Measurements from ENCODE around the gene PGP. TPM values are rescaled to one million over a fixed set of nuclear protein-coding genes. Genes with fewer than 3 reads are reported as not detected.
"Not testable (repeated sequence)": the region's sequence is repeated elsewhere in the genome, so short reads cannot be mapped to it uniquely, and the experiment has no call there.

Gene PGP
- total RNA-seq (10 to 100 TPM; 26.5 to 27.3 TPM), polyA plus RNA-seq (10 to 100 TPM in 1 of 2 donors, 1 to 10 TPM in 1; 7.8 to 12.8 TPM)

GRCh38 chr16:2214719-2214968 lies at the start of gene PGP:
Gene PGP (minus strand): TSS chr16:2214840. CDS start chr16:2214777, 63 bp downstream.
- Histone ChIP-seq H3K27me3 (ENCODE audit: insufficient read depth, low read length) (no peaks in the 10 kb centered on the region), H3K4me1 (ENCODE audit: insufficient read depth, low read length) (peaks cover 20% of the 10 kb centered on the region), H3K36me3 (ENCODE audit: insufficient read depth, low read length) (peaks cover 9% of the 10 kb centered on the region), H3K27ac (ENCODE audit: low read depth, low read length) (peak within 1 kb of the TSS; percentile 83), H3K4me3 (ENCODE audit: low read length in 2 of 2) (peak within 1 kb of the TSS; percentile 65 to 92), H3K9me3 (ENCODE audit: control insufficient read depth in 1 of 2, low read length in 2 of 2) (no peaks in the 10 kb centered on the region)
- DNase-seq = no peak
- CTCF ChIA-PET (ENCODE audit: partially characterized antibody) = interaction anchor here (0.6 to 1.4 kb wide), 3 partner anchors 8 to 60 kb away, joined by 3 to 4 read pairs (median 3); partner anchors contain the start of genes E4F1 and TRAF7
- intact Hi-C loops (cut with micrococcal nuclease) = loop anchor here (2.0 kb wide), 3 partner anchors 36 to 60 kb away; partner anchors contain the start of genes ECI1, RNPS1 and TRAF7
- Mint-ChIP-seq H3K4me1 (peaks cover 8 to 27% (median 17%) of the 10 kb centered on the region in 4 donors), H3K9me3 (no peaks in the 10 kb centered on the region), H3K27me3 (no peaks in the 10 kb centered on the region), H3K27ac (peak within 1 kb of the TSS; percentile 64 to 93 (median 89)), H3K4me3 (peak within 1 kb of the TSS; percentile 81 to 89 (median 86)), H3K36me3 (peaks cover 0 to 8% of the 10 kb centered on the region in 2 donors)
- POLR2A ChIA-PET (ENCODE audit: partially characterized antibody) = interaction anchor here (0.6 to 3.3 kb wide), 19 partner anchors 9 to 404 kb away, joined by 3 to 48 read pairs (median 5); partner anchors contain the start of genes ATP6V0C, E4F1, ECI1 and MLST8

DNA sequence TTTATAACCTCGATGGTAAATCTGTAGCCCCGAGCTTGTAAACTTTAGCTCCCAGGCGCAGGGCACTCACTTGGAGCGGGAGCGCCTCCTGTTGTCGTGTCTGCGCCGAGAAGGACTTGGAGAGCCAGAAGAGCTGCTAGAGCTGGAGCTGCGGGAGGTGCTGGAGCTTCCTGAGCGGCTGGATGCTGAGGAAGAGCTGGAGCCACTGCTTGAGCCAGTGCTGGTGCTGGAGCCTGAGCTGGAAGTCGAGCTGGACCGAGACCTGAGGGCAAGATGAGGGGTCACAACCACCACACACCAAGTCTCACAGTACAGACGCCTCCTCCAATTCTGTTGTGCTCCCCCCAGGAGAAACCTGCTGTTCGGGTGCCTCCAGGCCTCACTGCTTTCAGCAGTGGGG lies 48.4 kb upstream of the PGP start:
- intact Hi-C loops (cut with micrococcal nuclease) = loop anchor here (10.0 kb wide), 1 partner anchor 252 kb away; the partner anchor contains the start of gene ATP6V0C
- not testable (repeated sequence) for H3K4me3 Mint-ChIP-seq
- H3K36me3 ChIP-seq (ENCODE audit: insufficient read depth, low read length) = peaks cover 44% of the 10 kb centered on the region

GRCh38 chr16:2260250-2260649 lies 45.6 kb upstream of the PGP start:
- no peak overlapping the region for H3K4me3 Mint-ChIP-seq
- no peaks in the 10 kb centered on the region for H3K27me3 Mint-ChIP-seq
- H3K27ac ChIP-seq (ENCODE audit: low read depth, low read length) = no peak overlapping the region
- H3K4me3 ChIP-seq (ENCODE audit: low read length in 2 of 2) = no peak overlapping the region
- peaks cover 7 to 20% (median 9%) of the 10 kb centered on the region in 4 donors for H3K4me1 Mint-ChIP-seq
- no peaks in the 10 kb centered on the region for H3K27me3 ChIP-seq (ENCODE audit: insufficient read depth, low read length)
- no peak overlapping the region for H3K27ac Mint-ChIP-seq
- H3K36me3 Mint-ChIP-seq = peaks cover 34 to 71% of the 10 kb centered on the region in 2 donors
- POLR2A ChIA-PET (ENCODE audit: partially characterized antibody) = no interaction called here
- CTCF ChIA-PET (ENCODE audit: partially characterized antibody) = interaction anchor here (1.4 kb wide), 1 partner anchor 9 kb away, joined by 4 read pairs; the partner anchor contains the start of gene ECI1
- no peaks in the 10 kb centered on the region for H3K9me3 ChIP-seq (ENCODE audit: control insufficient read depth in 1 of 2, low read length in 2 of 2)
- H3K4me1 ChIP-seq (ENCODE audit: insufficient read depth, low read length) = peaks cover 6% of the 10 kb centered on the region
- intact Hi-C loops (cut with micrococcal nuclease) = loop anchor here (10.0 kb wide), 1 partner anchor 255 kb away; the partner anchor contains the start of gene ATP6V0C
- H3K9me3 Mint-ChIP-seq = no peaks in the 10 kb centered on the region
- peaks cover 71% of the 10 kb centered on the region for H3K36me3 ChIP-seq (ENCODE audit: insufficient read depth, low read length)
- no peak for DNase-seq

More for the DNA sequence above, 48.4 kb upstream of the PGP start:
- not testable (repeated sequence) for H3K27ac ChIP-seq (ENCODE audit: low read depth, low read length); DNase-seq; H3K4me3 ChIP-seq (ENCODE audit: low read length in 2 of 2); H3K27me3 ChIP-seq (ENCODE audit: insufficient read depth, low read length); H3K27me3 Mint-ChIP-seq; H3K9me3 ChIP-seq (ENCODE audit: control insufficient read depth in 1 of 2, low read length in 2 of 2); H3K9me3 Mint-ChIP-seq
- H3K27ac Mint-ChIP-seq = peak overlapping the region in 1 of 7 donors; percentile 54
- H3K36me3 Mint-ChIP-seq = peaks cover 16 to 60% of the 10 kb centered on the region in 2 donors
- ChIA-PET CTCF (ENCODE audit: partially characterized antibody) (interaction anchor here (1.6 kb wide), 1 partner anchor 68 kb away, joined by 5 read pairs; no protein-coding TSS in a partner anchor), POLR2A (ENCODE audit: partially characterized antibody) (interaction anchor here (2.1 kb wide), 1 partner anchor 12 kb away, joined by 8 read pairs; the partner anchor contains the start of gene ECI1)
- peaks cover 22% of the 10 kb centered on the region for H3K4me1 ChIP-seq (ENCODE audit: insufficient read depth, low read length)
- peaks cover 18 to 42% (median 27%) of the 10 kb centered on the region in 4 donors for H3K4me1 Mint-ChIP-seq

- H3K9me3 ChIP-seq (ENCODE audit: control insufficient read depth in 1 of 2, low read length in 2 of 2); POLR2A ChIA-PET (ENCODE audit: partially characterized antibody); H3K27ac ChIP-seq (ENCODE audit: low read depth, low read length); H3K4me3 ChIP-seq (ENCODE audit: low read length in 2 of 2); H3K9me3 Mint-ChIP-seq; H3K4me3 Mint-ChIP-seq; H3K4me1 ChIP-seq (ENCODE audit: insufficient read depth, low read length); H3K4me1 Mint-ChIP-seq; H3K27me3 ChIP-seq (ENCODE audit: insufficient read depth, low read length); DNase-seq; intact Hi-C loops (cut with micrococcal nuclease); H3K27me3 Mint-ChIP-seq: not testable (repeated sequence)
- peaks cover 74% of the 10 kb centered on the region for H3K36me3 ChIP-seq (ENCODE audit: insufficient read depth, low read length)
- CTCF ChIA-PET (ENCODE audit: partially characterized antibody) = interaction anchor here (1.1 kb wide), 1 partner anchor 64 kb away, joined by 7 read pairs; no protein-coding TSS in a partner anchor
- H3K36me3 Mint-ChIP-seq = peaks cover 38 to 72% of the 10 kb centered on the region in 2 donors
- peak overlapping the region in 1 of 7 donors; percentile 41 for H3K27ac Mint-ChIP-seq
Measured at GRCh38 chr16:2258530-2258929, 43.9 kb upstream of the PGP start.

GRCh38 chr16:2257726-2258125 lies 43.1 kb upstream of the PGP start:
- Histone ChIP-seq H3K4me3 (ENCODE audit: low read length in 2 of 2) (no peak overlapping the region), H3K4me1 (ENCODE audit: insufficient read depth, low read length) (no peaks in the 10 kb centered on the region), H3K36me3 (ENCODE audit: insufficient read depth, low read length) (peaks cover 67% of the 10 kb centered on the region), H3K27me3 (ENCODE audit: insufficient read depth, low read length) (no peaks in the 10 kb centered on the region), H3K9me3 (ENCODE audit: control insufficient read depth in 1 of 2, low read length in 2 of 2) (no peaks in the 10 kb centered on the region), H3K27ac (ENCODE audit: low read depth, low read length) (no peak overlapping the region)
- intact Hi-C loops (cut with micrococcal nuclease) = no loop called here
- Mint-ChIP-seq H3K27me3 (no peaks in the 10 kb centered on the region), H3K4me3 (no peak overlapping the region), H3K9me3 (no peaks in the 10 kb centered on the region), H3K4me1 (peaks cover 0 to 6% (median 0%) of the 10 kb centered on the region in 4 donors), H3K36me3 (peaks cover 43 to 74% of the 10 kb centered on the region in 2 donors), H3K27ac (no peak overlapping the region)
- no peak for DNase-seq
- ChIA-PET CTCF (ENCODE audit: partially characterized antibody) (interaction anchor here (1.1 kb wide), 1 partner anchor 63 kb away, joined by 7 read pairs; no protein-coding TSS in a partner anchor), POLR2A (ENCODE audit: partially characterized antibody) (no interaction called here)

DNA sequence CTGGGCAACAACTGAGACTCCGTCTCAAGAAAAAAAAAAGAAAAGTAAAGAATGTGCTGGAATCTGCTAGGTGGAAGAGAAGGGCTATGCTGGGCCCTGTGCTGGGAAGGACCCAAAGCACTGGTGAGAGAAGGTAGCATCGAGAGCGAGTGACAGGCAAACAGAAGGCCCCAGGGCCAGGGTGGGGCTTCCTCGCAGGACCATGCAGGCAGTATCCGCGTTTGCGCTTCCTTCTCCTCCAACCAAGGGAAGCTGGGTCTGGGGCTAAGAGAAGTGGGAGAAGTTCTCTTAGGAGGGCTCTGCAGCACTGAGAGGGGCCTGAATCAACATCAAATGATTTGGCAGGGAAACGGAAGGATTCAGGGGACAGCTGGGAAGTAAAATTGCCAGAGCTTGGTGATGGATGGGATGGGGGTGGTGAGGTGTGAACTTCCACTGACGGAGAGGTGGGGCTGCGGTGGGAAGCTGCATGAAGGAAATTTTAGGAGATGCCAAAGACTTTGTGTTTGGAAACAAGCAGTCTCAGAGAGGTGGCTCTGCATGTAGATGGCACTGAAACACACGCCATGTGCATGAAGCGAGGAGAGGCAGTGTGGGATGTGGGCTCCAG lies 42.0 kb upstream of the PGP start:
- Histone ChIP-seq H3K36me3 (ENCODE audit: insufficient read depth, low read length) (peaks cover 56% of the 10 kb centered on the region), H3K4me3 (ENCODE audit: low read length in 2 of 2) (no peak overlapping the region), H3K27ac (ENCODE audit: low read depth, low read length) (no peak overlapping the region), H3K27me3 (ENCODE audit: insufficient read depth, low read length) (no peaks in the 10 kb centered on the region), H3K4me1 (ENCODE audit: insufficient read depth, low read length) (no peaks in the 10 kb centered on the region), H3K9me3 (ENCODE audit: control insufficient read depth in 1 of 2, low read length in 2 of 2) (no peaks in the 10 kb centered on the region)
- no peak for DNase-seq
- Mint-ChIP-seq H3K4me1 (peaks cover 0 to 4% (median 0%) of the 10 kb centered on the region in 4 donors), H3K36me3 (peaks cover 34 to 66% of the 10 kb centered on the region in 2 donors), H3K27me3 (no peaks in the 10 kb centered on the region), H3K9me3 (peaks cover 0 to 2% (median 0%) of the 10 kb centered on the region in 8 donors), H3K27ac (peak overlapping the region in 5 of 7 donors; percentile 7 to 46 (median 21)), H3K4me3 (no peak overlapping the region)
- ChIA-PET POLR2A (ENCODE audit: partially characterized antibody) (no interaction called here), CTCF (ENCODE audit: partially characterized antibody) (no interaction called here)
- intact Hi-C loops (cut with micrococcal nuclease) = no loop called here

- Mint-ChIP-seq H3K36me3 (peaks cover 28 to 54% of the 10 kb centered on the region in 2 donors), H3K4me3 (peak overlapping the region in 2 of 8 donors; percentile 20 to 65), H3K4me1 (peaks cover 1 to 12% (median 5%) of the 10 kb centered on the region in 4 donors), H3K9me3 (peaks cover 0 to 4% (median 0%) of the 10 kb centered on the region in 8 donors), H3K27me3 (no peaks in the 10 kb centered on the region), H3K27ac (peak overlapping the region in 6 of 7 donors; percentile 54 to 90 (median 73))
- H3K27me3 ChIP-seq (ENCODE audit: insufficient read depth, low read length) = no peaks in the 10 kb centered on the region
- H3K9me3 ChIP-seq (ENCODE audit: control insufficient read depth in 1 of 2, low read length in 2 of 2) = no peaks in the 10 kb centered on the region
- H3K36me3 ChIP-seq (ENCODE audit: insufficient read depth, low read length) = peaks cover 40% of the 10 kb centered on the region
- no peak for DNase-seq
- no peak overlapping the region for H3K4me3 ChIP-seq (ENCODE audit: low read length in 2 of 2)
- intact Hi-C loops (cut with micrococcal nuclease) = no loop called here
- CTCF ChIA-PET (ENCODE audit: partially characterized antibody) = interaction anchor here (1.2 to 1.7 kb wide), 2 partner anchors 9 to 59 kb away, joined by 5 to 6 read pairs; no protein-coding TSS in a partner anchor
- POLR2A ChIA-PET (ENCODE audit: partially characterized antibody) = interaction anchor here (1.3 to 4.4 kb wide), 4 partner anchors 12 to 98 kb away, joined by 5 to 23 read pairs (median 13); partner anchors contain the start of genes DNASE1L2, MLST8 and TRAF7
- H3K4me1 ChIP-seq (ENCODE audit: insufficient read depth, low read length) = peaks cover 10% of the 10 kb centered on the region
- H3K27ac ChIP-seq (ENCODE audit: low read depth, low read length) = no peak overlapping the region
Measured at GRCh38 chr16:2253293-2253692, 38.7 kb upstream of the PGP start.

Data from CD4-positive, alpha-beta memory T cell (primary cell).